GM21619 (cell line): ENCODE measurements around the gene RPS6KC1.
"Not testable (repeated sequence)": the region's sequence is repeated elsewhere in the genome, so short reads cannot be mapped to it uniquely, and the experiment has no call there.

ENCODE experiments used
- ATAC-seq: cut with Tn5 transposase; IDR thresholded peaks from one replicate; pipeline ENCODE4 v1.9.1; 2021; ENCODE audit not compliant: unreplicated experiment

RPS6KC1 gene

DNA sequence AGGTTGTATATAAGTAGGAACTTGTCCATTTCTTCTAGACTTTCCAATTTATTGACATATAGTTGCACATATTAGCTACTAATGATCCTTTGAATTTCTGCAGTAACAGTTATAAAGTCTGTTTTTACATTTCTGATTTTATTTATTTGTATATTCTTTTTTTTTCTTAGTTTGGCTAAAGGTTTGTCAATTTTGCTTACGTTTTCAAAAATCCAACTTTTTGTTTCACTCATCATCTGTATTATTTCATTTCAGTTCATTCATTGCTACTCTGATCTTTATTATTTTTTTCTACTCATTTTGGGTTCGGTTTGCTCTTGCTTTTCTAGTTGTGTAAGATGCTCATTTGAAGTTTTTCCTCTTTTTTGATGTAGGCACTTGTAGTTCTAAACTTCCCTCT lies 97.9 kb downstream of the RPS6KC1 start:
- no peak for ATAC-seq

DNA sequence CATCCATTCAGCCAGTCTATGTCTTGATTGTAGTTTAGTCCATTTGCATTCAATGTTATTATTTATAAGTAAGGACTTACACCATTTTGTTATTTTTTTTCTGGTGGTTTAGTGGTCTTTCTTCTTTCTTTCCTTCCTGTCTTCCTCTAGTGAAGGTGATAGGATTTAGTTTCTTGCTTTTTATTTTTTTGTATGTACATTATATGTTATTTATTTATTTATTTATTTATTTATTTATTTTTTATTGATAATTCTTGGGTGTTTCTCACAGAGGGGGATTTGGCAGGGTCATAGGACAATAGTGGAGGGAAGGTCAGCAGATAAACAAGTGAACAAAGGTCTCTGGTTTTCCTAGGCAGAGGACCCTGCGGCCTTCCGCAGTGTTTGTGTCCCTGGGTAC lies 99.0 kb downstream of the RPS6KC1 start:
- ATAC-seq = not testable (repeated sequence)

DNA sequence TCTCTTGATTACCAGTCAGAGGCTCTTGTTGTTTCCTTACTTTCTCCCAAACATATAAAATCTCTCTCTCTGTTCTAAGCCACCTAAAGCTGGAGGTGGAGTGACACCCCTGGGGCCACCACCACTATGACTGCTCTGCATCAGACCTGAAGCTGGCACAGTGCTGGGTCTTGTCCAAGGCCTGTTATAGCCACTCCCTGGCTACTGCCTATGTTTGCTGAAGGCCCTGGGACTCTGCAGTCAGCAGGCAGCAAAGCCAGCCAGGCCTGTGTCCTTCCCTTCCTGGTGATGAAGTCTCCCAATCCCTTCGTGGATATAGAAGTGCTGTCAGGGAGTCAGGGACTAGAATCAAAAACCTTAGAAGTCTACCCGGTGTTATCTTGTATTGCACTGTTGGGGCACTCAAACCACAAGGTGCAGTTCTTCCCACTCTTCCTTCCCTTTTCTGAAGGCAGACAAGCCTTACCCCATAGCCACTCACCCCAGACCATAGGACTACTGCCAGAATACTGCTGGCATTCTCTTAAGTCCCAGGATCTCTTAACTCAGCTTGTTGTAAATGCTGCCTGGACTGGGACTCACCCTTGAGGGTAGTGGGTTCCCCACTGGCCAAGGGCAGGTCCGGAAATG lies 103.1 kb downstream of the RPS6KC1 start:
- ATAC-seq = no peak

DNA sequence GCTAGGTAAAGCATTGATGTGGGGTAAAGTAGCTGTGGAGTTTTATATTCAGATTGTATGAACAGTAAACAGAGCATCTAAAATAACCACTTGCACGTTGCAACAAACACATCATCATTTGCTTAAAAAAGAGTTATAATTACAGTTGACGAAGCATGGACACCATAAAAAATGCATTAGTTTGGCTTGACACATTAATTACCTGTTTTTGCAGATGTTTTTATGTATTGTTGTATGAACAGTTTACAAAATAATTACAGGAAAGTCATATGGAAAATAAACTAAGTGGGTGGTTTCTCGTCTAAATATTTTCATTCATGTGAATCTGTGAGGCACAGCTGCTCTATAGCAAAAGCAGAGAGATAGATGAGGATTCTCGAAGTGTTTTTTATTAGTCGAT lies 108.3 kb downstream of the RPS6KC1 start:
- no peak for ATAC-seq

DNA sequence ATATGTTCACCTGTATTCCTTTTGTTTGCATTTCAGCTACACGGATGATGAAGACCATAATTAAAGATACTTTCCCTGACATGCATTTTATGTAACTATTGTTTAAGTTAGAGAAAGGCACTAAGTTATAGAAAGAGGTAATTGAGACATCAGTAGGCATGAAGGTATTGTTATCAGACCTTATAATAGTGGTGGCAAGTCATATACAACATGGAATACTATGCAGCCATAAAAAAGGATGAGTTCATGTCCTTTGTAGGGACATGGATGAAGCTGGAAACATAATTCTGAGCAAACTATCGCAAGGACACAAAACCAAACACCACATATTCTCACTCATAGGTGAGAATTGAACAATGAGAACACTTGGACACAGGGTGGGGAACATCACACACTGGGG lies 109.4 kb downstream of the RPS6KC1 start:
- not testable (repeated sequence) for ATAC-seq

DNA sequence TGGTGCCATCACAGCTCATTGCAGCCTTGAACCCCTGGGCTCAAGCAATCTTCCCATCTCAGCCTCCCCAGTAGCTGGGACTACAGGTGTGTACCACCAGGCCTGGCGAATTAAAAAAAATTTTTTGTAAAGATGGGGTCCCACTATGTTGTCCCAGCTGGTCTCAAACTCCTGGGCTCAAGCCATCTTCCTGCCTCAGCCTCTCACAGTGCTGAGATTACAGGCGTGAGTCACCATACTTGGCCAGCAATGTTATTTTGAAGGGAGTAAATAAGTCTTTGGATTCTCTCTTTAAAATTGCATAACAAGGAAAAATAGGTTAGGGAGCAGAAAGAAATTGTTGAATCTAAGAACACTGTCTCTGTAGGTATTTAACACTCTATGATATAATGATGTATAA lies 111.3 kb downstream of the RPS6KC1 start:
- ATAC-seq = no peak

DNA sequence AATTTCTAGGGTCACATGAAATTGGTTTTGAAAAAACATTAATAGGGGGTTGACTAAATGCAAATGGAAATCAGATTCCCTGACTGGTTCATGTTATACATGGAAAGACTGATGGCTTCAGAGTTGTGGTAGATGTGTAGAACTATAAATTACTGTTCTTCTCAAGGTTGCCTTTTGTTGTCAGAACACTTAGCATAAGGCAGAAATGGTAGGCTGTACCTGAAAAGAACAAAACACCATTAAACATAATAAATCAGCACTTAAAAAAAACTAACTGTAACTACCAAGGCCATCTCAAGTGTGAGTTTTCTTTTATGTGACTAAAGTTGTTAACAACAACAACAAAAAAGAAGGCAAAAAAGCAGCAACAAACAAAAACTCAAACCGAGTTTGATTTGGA lies 111.8 kb downstream of the RPS6KC1 start:
- no peak for ATAC-seq

DNA sequence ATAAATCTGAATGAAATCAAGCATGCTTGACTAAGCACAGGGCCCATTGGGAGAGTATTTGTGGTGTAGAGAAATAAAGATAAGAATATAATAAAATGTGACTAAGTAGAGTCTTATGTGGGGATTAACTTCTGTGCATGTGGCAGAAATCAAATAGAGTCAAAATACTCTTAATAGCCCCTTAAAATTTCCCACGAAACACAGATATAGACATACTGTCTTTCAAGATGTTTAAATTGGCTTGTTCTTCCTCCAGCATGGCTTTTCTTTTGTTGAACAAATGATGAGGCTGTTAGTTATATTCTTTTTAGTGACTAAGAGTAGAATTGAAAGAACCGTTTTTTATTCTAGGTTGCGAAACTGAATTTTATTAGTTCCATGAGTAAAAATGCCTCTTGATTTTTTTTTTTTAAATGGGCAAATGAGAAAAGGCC lies 112.3 kb downstream of the RPS6KC1 start:
- no peak for ATAC-seq

DNA sequence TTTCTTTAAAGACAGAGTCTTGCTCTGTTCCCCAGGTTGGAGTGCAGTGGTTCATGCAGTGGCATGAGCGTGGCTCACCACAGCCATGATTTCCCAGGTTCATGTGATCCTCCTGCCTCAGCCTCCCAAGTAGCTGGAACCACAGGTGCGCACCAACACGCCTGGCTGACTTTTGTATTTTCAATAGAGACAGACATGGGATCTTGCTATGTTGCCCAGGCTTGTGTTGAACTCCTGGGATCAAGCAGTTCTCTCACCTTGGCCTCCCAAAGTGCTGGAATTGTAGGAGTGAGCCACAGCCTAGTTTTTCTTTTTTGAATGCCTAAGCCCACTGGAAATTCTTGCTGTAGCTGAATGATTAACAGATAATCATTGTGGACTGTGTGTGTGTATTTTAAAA lies 113.5 kb downstream of the RPS6KC1 start:
- ATAC-seq = no peak

DNA sequence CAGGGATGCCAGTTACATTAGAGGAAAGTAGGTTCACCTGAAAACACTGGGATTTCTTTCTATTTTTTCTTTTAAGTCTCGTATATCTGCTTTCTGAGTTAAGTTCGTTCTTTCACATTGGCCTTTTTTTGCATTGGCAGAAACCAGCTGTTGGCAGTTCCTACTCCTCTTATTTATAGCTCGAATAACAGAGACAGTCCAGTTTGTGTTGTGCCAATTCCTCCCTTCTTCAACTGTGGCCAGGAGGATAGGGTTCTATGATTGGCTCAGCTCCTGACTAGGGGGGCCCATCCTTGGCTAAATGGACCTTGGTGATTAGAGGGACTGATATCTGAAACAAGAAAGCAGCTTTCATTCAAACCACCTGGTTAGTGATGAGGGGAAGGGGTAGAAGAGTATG lies 115.8 kb downstream of the RPS6KC1 start:
- ATAC-seq = no peak

DNA sequence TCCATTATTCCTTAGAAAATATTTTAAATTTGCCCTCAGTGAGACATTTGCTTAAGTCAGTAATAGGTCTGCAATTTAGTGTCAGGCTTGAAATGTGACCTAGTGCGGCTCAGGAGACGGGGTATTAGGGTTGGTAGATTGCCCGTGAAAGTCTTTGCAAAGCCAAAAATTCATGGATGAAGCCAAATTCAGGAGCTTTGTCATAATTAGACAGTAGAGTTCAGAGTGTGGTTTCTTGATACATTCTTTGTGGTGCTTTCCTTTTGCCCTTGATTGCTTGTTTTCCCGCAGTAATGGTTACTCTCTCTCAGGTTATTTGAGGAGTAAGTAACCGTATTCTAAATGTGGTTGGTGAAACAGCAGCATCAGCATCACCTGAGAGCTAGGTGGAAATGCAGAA lies 120.7 kb downstream of the RPS6KC1 start:
- no peak for ATAC-seq

DNA sequence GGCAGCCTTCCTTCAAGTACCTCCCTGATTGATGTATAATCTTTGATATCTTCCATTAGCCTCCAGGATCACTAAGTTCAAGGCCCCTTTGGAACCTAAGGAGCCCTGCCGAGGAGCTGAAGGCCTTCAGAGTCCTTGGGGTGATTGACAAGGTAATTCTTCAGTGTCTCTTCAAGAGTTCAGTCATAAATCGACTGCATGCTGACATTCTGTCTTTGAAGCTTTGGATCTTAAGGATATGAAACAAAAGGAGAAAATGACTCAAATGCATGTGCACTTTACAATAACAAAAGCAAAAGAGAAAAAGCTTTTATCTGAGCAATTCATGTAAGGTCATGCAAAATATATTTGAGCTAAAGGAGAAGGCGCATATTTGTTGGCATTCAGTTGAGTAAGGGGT lies 125.3 kb downstream of the RPS6KC1 start:
- no peak for ATAC-seq

DNA sequence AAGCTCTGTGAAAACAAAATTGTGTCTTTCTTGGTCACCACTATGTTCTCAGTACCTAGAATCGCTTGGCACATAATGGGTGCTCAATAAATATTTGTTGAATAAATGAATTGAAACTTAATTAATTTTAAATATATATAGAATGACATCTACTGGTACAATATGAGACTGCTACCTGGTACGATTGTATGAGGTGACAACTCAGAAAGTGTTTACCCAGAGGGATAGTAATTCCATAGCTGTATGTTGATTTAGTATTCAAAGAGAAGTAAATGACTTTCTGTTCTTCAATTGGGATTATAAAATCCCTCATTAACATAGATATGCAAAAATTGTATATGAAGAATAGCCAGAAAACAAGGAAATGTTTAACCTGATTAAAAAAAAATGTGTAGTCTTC lies 128.7 kb downstream of the RPS6KC1 start:
- ATAC-seq = no peak

DNA sequence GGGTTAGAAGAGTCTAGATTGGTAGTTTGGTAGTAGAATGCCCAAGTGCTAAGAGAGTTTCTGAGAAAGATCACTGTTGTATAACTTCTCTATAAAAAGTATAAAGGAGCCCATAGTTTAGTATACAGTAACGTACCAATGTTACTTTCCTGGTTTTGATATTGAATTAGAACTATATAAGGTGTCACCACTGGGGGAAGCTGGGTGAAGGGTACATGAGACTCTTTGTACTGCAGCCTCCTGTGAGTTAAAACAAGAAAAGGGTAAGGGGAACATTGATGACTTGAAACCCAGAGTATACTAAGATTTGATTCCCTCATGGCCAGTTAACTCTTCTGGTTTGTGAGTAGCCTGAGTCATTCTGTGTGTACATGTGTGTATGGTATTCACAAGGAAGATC lies 129.8 kb downstream of the RPS6KC1 start:
- ATAC-seq = no peak

DNA sequence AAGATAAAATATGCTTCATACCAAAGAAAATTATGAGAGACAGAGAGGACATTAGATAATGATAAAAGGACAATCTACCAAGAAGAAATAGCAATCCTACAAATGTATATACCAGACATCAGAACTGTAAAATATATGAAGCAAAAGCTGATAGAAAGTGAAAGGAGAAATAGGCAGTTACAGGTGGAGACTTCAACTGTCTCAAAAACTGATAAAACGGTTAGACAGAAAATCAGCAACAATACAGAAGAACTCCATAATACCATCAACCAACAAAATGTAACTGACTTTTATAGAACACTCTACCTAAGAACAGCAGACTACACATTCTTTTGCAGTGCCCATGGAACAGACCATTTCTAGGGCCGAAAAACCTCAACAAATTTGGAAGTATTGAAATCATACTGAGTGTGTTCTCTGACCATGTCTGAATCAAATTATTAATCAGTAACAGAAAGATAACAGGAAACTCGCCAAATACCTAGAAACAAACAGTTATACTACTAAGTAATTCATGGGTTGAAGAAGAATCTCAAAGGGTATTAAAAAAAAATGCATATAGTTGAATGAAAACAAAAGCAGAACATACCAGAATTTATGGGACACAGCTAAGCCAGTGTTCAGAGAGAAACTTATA lies 132.1 kb downstream of the RPS6KC1 start:
- no peak for ATAC-seq

DNA sequence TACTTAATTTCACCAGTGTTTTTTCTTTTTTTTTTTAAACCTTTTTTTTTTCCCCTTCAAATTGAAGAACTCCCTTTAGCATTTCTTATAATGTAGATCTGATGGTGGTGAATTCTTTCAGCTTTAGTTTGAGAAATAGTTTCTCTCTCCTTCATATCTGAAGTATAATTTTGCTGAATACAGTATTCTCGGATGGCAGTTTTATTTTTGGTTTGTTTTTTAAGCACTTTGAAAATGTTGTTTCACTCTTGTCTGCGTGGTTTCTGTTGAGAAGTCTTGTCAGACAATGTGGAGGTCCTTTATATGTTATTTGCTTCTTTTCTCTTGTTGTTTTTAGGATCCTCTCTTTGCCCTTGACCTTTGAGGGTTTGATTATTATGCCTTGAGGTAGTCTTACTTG lies 135.1 kb downstream of the RPS6KC1 start:
- no peak for ATAC-seq

DNA sequence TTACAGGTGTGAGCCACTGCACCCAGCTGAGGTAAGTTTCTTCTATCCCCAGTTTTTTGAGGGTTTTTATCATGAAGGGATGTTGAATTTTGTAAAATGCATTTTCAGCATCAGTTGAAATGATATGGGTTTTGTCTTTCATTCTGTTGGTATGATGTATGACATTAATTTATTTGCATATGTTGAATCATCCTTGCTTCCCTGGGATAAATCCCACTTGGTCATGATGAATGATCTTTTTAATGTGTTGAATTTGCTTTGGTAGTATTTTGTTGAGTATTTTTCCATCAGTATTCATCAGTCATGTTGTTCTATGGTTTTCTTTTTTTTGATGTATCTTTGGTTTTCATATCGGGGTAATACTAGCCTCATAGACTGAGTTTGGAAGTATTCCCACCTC lies 141.0 kb downstream of the RPS6KC1 start:
- ATAC-seq = no peak

DNA sequence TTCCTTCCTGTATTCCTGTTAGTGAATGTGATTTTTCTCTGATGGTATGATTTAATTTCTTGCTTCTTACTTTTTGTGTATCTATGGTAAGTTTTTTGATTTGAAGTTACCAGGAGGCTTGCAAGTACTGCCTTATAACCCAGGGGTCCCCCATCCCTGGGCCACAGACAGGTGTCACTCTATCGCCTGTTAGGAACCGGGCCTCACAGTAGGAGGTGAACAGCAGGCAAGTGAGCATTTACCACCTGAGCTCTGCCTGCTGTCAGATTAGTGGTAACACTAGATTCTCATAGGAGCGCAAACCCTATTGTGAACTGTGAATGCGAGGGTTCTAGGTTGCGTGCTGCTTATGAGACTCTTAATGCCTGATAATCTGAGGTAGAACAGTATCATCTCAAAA lies 143.3 kb downstream of the RPS6KC1 start:
- no peak for ATAC-seq

DNA sequence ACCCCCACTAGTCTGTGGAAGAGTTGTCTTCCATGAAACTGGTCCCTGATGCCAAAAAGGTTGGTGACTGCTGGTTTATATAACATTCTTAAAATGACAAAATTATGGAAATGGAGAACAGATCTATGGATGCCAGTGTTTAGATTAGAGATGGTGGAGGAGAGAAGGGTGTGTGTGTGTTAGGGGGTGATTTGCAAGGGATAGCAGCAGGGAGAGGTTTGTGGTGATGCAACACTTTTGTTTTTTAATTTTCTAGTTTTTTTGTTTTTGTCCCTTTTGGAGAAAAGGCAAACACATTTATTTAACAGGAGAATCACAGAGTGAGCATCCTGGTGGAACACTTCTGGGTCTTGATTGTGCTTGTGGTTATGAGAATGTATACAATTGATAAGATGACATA lies 143.8 kb downstream of the RPS6KC1 start:
- no peak for ATAC-seq

DNA sequence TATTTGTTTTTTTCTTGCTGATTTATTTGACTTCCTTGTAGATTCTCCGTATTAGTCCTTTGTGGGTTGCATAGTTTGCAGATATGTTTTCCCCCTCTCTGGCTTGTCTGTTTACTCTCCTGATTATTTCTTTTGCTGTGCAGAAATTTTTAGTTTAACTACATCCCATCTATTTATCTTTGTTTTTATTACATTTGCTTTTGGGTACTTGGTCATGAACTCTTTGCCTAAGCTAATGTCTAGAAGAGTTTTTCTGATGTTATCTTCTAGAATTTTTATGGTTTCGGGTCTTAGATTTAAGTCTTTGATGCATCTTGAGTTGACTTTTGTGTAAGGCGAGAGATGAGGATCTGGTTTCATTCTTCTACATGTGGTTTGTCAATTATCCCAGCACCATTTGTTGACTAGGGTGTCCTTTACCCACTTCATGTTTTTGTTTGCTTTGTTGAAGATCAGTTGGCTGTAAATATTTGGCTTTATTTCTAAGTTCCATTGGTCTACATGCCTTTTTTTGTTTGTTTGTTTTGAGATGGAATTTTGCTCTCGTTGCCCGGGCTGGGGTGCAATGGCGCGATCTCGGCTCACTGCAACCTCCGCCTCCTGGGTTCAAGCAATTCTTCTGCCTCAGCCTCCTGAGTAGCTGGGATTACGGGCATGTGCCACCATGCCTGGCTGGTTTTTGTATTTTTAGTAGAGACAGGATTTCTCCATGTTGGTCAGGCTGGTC lies 145.4 kb downstream of the RPS6KC1 start:
- not testable (repeated sequence) for ATAC-seq

DNA sequence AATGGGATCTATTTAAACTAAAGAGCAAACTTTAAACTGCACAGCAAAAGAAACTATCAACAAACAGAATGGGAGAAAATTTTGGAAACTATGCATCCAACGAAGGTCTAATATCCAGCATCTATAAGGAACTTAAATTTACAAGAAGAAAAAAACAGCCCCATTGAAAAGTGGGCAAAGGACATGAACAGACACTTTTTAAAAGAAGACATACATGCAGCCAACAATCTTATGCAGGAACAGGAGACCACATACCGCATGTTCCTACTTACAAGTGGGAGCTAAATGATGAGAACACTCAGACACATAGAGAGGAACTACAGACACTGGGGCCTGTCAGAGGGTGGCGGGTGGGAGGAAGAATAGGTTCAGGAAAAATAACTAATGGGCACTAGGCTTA lies 149.6 kb downstream of the RPS6KC1 start:
- ATAC-seq = no peak

DNA sequence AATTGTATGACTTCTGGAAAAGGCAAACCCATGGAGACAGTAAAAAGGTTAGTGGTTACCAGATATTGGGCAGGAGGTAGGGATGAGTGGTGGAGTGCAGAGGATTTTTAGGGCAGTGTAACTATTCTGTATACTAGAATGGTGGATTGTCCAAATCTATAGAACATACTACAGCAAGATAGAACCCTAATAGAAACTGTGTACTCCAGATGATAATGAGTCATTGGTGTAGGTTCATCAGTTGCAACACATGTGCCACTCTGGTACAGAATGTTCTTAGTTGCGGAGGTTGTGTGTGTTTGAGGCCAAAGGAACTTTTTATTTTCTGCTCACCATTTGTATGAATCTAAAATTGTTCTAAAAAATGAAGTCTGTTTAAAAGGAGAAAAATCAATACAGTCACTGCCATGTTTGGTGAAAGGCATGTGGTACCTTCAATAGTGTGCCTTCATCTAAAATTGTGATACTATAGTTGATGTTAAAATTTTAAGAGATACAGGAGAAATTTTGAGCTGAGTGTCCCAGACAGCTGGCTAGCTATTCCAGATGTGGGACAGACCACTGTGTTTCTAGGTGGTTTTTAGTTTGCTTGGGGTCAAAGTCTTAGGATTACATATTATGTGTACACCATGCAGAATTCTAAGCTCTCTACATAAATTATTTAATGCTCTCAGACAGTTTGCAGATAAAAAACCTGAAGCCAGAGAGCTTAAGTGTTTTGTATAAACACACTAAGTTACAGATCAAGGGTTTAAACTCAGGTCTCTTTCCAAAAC lies 150.5 kb downstream of the RPS6KC1 start:
- ATAC-seq = no peak
